GM12878 (cell line): ENCODE measurements around the gene NHEJ1.
A peak's percentile ranks its signal among the peaks of the same experiment; 100 is the strongest.

Source experiments
- FOXM1 ChIP-seq: IDR thresholded peaks from 2 replicates; pipeline ENCODE4 v1.6.1; 2012; ENCODE audit warnings: low read depth, mild to moderate bottlenecking, inconsistent platforms, low read length, moderate library complexity
- TCF12 ChIP-seq: IDR thresholded peaks from 2 replicates; pipeline ENCODE4 v1.6.1; 2011; ENCODE audit warnings: low read depth, mild to moderate bottlenecking, low read length
- ZNF274 ChIP-seq: IDR thresholded peaks from one replicate; pipeline ENCODE4 v1.8.0; 2011; ENCODE audit not compliant: insufficient read length, insufficient read depth

DNA sequence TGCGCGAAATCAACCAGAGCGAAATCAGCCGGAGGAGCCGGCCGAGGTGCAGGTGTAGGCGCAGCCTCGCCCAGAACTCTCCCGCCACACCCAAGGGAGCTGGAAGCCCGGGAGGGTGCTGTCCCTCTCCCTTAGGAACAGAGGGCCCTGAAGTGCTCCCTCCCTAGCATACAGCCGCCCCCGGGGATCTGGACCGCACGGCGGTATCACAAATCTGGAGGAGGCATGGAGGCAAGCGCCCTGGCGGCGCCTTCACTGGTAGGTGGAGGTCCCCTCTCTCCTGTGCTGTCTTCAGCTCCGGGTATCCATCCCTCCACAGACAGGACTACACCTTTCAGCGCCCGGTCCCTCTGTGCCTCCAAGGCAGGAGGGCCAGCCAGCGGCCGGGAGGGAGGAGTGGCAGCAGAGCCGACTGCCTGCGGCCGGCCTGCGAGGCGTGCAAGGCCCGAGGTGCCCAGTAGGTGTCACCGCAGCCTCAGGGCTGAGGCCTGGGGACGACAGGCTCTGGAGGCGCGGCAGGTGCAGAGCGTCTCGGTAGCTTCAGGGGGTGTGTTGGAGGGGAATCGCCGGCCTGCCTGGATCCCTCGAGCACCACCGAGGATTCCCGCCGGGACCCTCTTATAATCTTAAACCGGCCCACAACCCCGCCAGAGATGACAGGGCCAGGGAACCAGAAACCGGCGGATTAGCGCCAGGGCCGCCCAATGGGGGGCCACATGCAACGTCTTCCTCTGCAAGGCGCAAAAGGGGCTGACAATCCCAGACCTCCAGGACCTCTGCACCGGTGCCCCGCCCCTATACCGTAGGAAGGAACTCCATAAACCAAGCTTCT lies 102.7 kb downstream of the NHEJ1 start:
- TF ChIP-seq FOXM1 (no peak), ZNF274 (no peak), TCF12 (peak; percentile 58; the same call in 1 of the 2 replicates)
